Left lung (tissue), 10 donors: ENCODE measurements around the gene PHLDA2. TPM values are rescaled to one million over a fixed set of nuclear protein-coding genes. Genes with fewer than 3 reads are reported as not detected.

Experiments used
- ATAC-seq: fragments of 200-7000 bp; cut with Tn5 transposase; one replicate; pipeline ENCODE4 v1.9.1; 2020; ENCODE audit warnings: moderate library complexity
- DNase-seq, 4 donors: peaks; one replicate each; pipeline ENCODE4 v3.0.0-alpha.2; 2013 to 2020
- H3K27ac ChIP-seq, 2 donors: fragments of 200-600 bp; sonication (generic) in 1 of 2; one replicate each; pipeline versions ENCODE4 v1.5.0 to v1.8.0; 2020 to 2021
- H3K27me3 ChIP-seq, 2 donors: fragments of 200-600 bp; sonication (generic) in 1 of 2; one replicate each; pipeline versions ENCODE4 v1.5.0 to v1.8.0; 2020 to 2021
- H3K36me3 ChIP-seq, 2 donors: fragments of 200-600 bp; sonication (generic) in 1 of 2; one replicate each; pipeline versions ENCODE4 v1.5.0 to v1.8.0; 2020 to 2021
- H3K4me1 ChIP-seq, 2 donors: fragments of 200-600 bp; one replicate each; pipeline ENCODE4 v1.8.0; 2021
- H3K4me3 ChIP-seq, 2 donors: fragments of 200-600 bp; sonication (generic) in 1 of 2; one replicate each; pipeline versions ENCODE4 v1.5.0 to v1.8.0; 2020 to 2021; ENCODE audit warnings: mild to moderate bottlenecking in 1 of 2
- H3K9me3 ChIP-seq, 2 donors: fragments of 200-600 bp; sonication (generic) in 1 of 2; one replicate each; pipeline versions ENCODE4 v1.5.0 to v1.8.0; 2020 to 2021
- CTCF ChIP-seq, 2 donors: fragments of 200-600 bp; sonication (generic) in 1 of 2; IDR thresholded peaks; one replicate each; pipeline versions ENCODE4 v1.5.0 to v1.8.0; 2021; ENCODE audit warnings: antibody characterized with exemption in 2 of 2
- intact Hi-C, 2 donors: fragments of 100-400 bp; cut with DNase I; formaldehyde crosslinking; loops; one replicate each; pipeline versions ENCODE4 v1.11.2 to v1.14.2; 2022
- polyA plus RNA-seq, 6 donors: library from polyadenylated mRNA; unstranded; fragments of 120-200 nt; gene quantifications; one replicate each; pipeline ENCODE4 v1.2.1, GENCODE V29; 2013; ENCODE audit not compliant: insufficient read length in 6 of 6
- total RNA-seq, 2 donors: library from RNA; stranded (reverse); fragmentation: NEBNext Ultra II Directional; extraction: Animal tissue kit (Norgen Biotek cat#: 25700); gene quantifications; one replicate each; pipeline ENCODE4 v1.2.1, GENCODE V29; 2021
- donor health status: DM: no; HTN: yes; CAD: no.
- donor health status: DM: no; HTN: no; CAD: no.

PHLDA2 gene
- total and polyA plus RNA-seq, 8 donors, result 0.23 to 50.0 (median 0.98) TPM; not detected in 1

GRCh38 chr11:2890466-2891294 is 38.5 kb downstream of the PHLDA2 start:
- intact Hi-C loops, result no loop called here
- Histone ChIP-seq H3K27me3 (peaks cover 0 to 21% of the 10 kb centered on the region in 2 donors), H3K9me3 (no peaks in the 10 kb centered on the region), H3K4me1 (peaks cover 20 to 37% of the 10 kb centered on the region in 2 donors), H3K27ac (no peak overlapping the region), H3K4me3 (no peak overlapping the region), H3K36me3 (no peaks in the 10 kb centered on the region)
- TF ChIP-seq CTCF (IDR thresholded peaks at IDR 0.05), result no peak
- DNase-seq (peak in 2 of 4 donors; percentile 88), ATAC-seq (peak; percentile 35)

- DNase-seq, result no peak
- intact Hi-C loops, result loop anchor here (5.0 kb wide), 2 partner anchors 357 to 462 kb away; no protein-coding TSS in a partner anchor
- no peak overlapping the region for H3K4me3 ChIP-seq
- peaks cover 0 to 29% of the 10 kb centered on the region in 2 donors for H3K27me3 ChIP-seq
- no peak for ATAC-seq
- no peak for TF ChIP-seq CTCF (IDR thresholded peaks at IDR 0.05)
- H3K36me3 ChIP-seq, result no peaks in the 10 kb centered on the region
- peaks cover 20 to 44% of the 10 kb centered on the region in 2 donors for H3K4me1 ChIP-seq
- no peak overlapping the region for H3K27ac ChIP-seq
- H3K9me3 ChIP-seq, result no peaks in the 10 kb centered on the region
Measured at GRCh38 chr11:2889362-2890273, 39.6 kb downstream of the PHLDA2 start.

GRCh38 chr11:2888266-2888968 is 40.8 kb downstream of the PHLDA2 start:
- DNase-seq (peak; percentile 85 to 98 (median 92)), ATAC-seq (peak; percentile 54)
- H3K4me1 ChIP-seq, result peaks cover 20 to 55% of the 10 kb centered on the region in 2 donors
- H3K36me3 ChIP-seq, result no peaks in the 10 kb centered on the region
- intact Hi-C loops, result loop anchor here (1.0 to 5.0 kb wide), 3 partner anchors 355 to 461 kb away; no protein-coding TSS in a partner anchor
- no peak overlapping the region for H3K4me3 ChIP-seq
- H3K9me3 ChIP-seq, result no peaks in the 10 kb centered on the region
- peak; percentile 98 to 99 for TF ChIP-seq CTCF (IDR thresholded peaks at IDR 0.05)
- H3K27me3 ChIP-seq, result peaks cover 0 to 41% of the 10 kb centered on the region in 2 donors
- H3K27ac ChIP-seq, result no peak overlapping the region

- no peak for DNase-seq
- H3K36me3 ChIP-seq, result no peaks in the 10 kb centered on the region
- intact Hi-C loops, result loop anchor here (1.0 to 5.0 kb wide), 3 partner anchors 354 to 460 kb away; no protein-coding TSS in a partner anchor
- H3K4me3 ChIP-seq, result no peak overlapping the region
- H3K9me3 ChIP-seq, result no peaks in the 10 kb centered on the region
- no peak overlapping the region for H3K27ac ChIP-seq
- TF ChIP-seq CTCF (IDR thresholded peaks at IDR 0.05), result no peak
- peaks cover 16 to 56% of the 10 kb centered on the region in 2 donors for H3K4me1 ChIP-seq
- ATAC-seq, result no peak
- peaks cover 0 to 49% of the 10 kb centered on the region in 2 donors for H3K27me3 ChIP-seq
Measured at GRCh38 chr11:2887515-2888195, 41.6 kb downstream of the PHLDA2 start.
